NCI-H128 (cell line): ENCODE data around the gene PCYOX1L.

Experiments
- DNase-seq: peaks from one replicate; lab custom pipeline; 2025; ENCODE audit not compliant: unreplicated experiment; lab: John Stamatoyannopoulos, UW

PCYOX1L gene

DNA sequence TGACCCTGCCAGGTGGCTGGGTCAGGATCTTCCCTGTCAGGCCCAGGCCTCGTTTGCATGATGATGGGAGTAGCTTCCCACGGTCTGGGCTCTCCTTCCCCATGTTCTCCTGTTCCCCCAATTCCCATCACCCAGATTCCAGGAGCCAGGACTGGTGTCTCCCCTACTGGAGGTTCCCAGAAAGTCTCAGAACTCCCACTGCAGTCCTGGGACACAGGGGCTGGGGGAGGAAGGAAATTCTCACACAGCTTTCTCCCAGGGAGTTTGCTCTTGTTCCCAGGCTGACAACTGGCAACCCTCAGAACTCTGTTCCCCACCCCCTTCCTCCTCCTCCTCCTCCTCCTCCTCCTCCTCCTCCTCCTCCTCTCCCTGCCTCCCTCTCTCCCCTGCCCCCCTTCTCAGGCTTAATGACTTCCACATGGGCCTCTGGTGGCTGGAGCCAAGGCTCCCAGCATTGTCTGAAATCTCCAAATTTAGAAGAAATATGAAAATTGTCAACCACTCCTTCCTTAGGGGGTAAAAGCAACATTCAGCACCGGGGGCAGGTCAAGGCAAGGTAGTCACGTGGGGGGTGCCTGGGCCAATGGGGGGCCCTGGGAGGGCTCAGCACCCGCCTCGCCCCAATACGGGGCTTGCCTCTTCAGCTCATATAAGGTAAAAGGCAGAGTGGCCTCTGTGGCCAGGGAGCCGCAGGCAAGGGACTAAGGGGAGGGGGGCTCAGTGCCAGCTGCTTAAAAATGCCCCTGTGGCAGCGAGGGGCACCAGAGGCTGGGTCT is 48.5 kb downstream of the PCYOX1L start:
- DNase-seq: no peak

DNA sequence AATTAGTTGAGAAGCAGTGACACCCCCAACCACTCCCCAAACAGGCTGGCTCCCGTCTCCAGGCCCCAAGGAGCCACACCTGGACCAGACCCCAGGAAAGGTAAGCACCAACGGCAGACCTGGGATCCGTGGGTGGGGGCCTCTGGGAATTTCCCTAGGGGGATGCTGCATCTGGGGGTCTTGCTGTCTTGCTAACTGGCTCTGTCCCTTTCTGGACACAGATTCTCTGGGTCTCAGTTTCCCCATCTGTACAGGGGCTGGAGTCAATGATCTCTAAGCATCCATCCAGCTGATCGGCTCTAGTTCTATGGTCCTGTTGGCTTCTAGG is 49.1 kb downstream of the PCYOX1L start:
- no peak for DNase-seq

DNA sequence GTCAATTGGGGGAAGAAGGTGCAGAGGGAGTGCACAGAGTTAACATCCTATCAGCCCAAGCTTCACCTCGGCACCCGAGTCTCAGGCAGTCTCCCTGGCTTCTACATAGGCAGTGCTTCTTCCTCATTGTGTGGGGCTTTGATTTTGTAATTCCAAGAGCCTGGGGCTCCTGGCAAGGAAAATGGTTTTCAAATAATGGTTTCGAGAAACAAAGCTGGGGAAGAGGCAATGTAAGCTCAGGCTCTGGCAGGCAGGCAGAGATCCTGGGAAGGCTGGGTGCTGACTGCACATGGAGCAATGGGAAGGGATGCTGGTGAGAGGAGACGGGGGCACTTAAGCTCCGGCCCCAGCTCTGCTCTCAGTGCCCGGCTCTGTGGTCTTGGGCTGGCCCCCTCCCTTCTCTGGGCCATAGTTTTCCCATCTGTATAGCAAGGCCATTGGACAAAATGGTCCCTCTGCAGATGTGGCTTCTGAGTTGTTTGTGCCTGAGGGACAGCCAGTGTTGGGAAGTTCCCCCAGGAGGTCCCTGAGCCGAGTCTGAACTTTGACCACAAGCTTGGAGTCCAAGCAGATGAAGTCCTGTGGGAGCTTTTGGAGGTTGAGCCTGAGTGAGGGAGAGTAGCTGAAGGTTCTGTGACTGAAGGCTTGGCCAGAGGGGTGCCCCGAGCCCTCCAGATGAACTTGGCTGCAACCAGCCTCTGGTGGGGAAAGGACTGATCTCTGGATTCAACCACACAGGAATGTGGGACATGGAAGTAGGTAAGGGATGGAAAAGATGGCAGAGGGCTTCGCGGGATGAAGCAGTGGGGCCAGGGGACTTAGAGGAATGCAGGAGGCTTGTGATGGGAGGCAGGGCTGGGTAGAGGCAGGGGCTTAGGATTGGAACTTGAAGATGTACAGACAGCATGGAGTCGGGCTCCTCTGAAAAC is 49.7 kb downstream of the PCYOX1L start:
- no peak for DNase-seq

DNA sequence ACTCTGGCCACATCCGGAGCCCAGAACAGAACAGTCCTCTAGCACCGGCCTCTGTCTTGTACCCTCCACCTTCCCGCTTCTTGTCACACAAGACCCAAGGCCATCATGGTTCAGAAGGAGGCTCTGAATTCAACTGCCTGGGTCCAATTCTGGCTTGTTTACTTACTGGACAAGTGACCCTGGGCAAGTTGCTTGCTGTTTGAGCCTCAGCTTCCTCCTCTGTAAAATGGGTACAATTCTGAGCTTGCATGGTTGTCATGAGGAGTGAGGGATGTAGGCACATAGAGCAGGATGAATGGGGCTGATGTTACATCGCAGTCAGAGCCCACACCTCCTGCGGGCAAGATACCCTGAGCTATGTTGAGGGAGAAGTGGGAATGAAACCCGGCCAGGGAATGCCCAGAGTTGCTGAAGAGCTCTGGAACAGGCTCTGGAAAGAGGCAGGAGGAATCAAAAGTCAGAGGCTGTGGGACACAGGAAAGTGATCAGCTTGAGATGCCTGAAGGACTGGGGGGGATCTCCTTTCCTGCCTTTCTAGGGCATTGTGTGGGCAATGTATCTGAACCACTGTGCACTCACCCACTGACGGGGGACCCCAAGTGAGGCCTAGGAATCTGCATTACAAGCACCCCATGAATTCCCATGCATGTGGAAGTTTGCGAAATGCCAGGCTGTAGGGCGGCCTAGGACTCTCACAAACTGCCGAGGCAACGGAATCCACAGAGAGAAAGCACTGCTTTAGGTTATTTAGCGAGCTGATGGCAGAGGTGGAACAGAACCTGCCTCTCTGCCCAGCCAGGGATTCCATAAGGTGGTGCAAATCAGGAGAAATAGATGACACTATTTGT is 50.6 kb downstream of the PCYOX1L start:
- no peak for DNase-seq

DNA sequence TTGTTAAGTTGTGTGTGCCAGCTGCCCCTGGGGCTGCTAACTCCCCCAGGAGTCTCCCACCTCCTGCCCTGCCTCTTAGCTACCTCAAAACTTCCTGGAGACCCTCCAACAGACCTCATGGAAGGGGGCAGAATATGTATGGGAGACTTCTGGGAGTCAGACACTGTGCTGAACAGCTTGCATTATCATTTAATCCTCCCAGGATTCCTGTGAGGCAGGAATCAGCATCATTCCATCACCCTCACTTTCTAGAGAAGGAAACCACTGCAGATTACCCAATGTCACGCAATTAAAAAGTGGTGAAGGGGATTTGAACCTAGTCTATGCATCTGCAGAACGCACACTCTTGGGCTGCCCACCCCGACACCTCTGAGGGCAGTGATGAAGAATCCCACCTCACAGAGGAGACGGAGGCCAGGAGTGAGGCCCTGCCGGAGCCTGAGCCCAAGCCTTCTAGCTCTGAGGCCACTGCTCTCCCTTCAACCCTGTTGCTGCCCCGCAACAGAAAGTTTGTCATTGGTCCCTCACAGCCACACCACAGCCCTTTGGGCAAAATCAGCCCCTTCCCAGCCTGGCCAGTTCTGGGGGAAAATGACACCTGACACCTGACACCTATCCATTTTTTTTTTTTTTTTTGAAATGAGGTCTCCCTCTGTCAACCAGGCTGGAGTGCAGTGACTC is 51.6 kb downstream of the PCYOX1L start:
- no peak for DNase-seq

DNA sequence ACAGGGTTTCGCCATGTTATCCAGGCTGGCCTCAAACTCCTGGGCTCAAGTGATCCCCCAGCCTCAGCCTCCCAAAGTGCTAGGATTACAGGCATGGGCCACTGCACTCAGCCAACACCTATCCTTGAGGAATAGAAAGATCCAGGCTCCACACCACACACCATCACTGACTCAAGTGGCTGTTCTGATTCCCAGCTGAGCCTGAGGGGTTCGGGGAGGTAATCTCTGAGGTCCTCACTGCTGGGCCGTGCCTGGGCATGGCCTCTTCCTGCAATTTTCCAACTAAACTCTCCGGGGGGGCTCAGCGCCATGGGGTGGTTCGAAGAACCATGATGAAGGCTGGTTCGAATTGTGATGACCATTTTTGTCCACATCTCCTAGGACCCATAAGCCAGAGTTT is 52.2 kb downstream of the PCYOX1L start:
- DNase-seq: no peak

DNA sequence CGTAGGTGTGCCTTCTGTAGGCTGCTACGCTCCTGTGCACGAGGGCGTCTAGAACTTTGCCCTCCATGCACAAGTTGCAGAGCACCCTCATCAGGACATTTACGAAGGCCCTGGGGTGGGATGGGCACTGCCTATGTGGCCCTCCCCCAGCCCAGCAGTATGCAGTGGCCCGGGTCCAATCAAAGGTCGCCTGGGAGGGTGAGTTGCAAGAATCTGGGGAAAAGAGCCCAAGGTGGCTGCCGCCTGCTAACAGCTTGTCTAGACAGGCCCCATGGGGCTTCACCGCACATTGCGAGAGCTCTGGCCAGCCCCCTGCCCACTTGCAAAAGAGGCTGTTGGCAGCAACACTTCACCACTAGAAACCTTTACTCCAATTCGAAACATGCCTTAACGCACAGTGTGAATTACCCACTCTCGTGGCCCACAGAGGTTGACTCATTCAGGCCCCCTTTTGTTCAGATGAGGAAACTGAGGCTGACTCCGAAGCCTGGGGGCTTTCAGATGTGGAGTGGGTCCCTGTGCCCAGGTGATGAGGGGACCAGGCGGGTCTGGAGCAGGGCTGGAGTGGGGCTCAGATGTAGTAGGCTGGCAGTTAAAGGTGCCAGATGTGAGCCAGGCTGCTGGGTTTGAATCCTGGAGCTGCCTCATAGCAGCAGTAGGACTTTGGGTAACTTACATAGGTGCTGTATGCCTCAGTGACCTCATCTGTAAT is 53.0 kb downstream of the PCYOX1L start:
- no peak for DNase-seq

DNA sequence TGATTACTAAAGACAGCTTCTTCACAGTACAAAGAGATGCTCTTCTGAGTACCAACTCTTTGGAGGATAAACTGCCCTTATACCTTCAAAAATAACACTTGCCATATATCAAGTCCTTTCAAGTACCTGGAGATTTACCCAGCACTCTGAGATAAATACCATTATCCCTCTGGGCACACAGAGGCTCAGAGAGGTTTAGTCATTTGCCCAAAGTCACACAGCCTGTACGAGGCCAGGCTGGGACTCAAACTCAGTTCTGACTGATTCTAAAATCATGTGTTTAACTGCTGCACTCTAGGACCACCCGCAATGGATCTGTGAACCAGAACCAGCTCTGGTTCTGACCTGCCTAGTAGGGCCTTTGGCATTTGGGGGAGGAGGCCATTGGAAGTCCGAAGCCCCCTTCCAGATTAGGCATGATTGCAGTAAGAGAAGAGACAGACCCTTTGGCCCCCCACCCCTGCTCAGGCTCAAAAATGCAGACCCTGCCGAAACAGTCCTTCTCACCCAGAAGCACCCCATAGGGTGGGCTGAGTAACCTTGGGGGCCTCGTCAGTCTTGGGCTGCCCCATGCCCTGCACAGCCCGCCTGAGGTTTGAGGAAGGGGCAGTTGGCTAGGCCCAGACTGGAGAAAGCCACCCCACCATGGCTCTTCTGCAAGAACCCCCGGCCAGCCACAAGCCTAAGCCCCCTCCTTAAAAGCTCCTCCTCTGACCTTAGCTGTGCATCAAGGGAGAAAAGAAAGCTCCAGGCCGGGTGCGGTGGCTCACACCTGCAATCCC is 54.1 kb downstream of the PCYOX1L start:
- no peak for DNase-seq

DNA sequence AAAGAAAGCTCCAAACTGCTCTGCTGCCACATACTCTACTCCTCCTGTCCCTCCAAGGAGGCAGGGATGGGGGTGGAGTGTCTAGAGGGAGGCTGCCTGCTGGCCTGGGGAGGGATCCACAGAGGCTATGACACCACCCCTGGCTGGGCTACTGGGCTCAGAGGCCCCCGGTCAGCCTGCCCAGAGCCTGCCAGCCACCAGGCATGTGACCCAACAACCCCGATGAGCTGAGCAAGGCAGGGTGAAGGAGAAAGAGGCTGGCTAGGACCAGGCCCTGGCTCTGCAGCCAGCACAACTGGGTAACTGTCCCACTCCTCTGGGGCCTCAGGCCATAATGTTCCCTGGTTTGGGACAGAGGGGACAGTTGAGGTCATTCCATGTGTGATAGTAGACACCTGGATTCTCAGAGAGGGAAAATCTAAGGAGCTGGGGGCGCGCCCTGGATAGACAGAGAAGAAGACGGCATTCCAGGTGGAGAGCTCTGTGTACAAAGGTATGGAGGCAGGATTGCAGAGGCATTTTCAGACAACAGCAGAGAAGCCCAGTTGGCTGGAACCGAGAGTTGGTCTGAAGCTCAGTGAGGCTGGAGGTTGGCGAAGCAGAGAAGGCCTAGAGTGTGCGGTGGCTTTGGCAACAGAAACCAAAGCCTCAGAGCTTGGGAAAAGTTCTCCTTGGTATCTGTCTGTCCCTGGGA is 55.1 kb downstream of the PCYOX1L start:
- no peak for DNase-seq

DNA sequence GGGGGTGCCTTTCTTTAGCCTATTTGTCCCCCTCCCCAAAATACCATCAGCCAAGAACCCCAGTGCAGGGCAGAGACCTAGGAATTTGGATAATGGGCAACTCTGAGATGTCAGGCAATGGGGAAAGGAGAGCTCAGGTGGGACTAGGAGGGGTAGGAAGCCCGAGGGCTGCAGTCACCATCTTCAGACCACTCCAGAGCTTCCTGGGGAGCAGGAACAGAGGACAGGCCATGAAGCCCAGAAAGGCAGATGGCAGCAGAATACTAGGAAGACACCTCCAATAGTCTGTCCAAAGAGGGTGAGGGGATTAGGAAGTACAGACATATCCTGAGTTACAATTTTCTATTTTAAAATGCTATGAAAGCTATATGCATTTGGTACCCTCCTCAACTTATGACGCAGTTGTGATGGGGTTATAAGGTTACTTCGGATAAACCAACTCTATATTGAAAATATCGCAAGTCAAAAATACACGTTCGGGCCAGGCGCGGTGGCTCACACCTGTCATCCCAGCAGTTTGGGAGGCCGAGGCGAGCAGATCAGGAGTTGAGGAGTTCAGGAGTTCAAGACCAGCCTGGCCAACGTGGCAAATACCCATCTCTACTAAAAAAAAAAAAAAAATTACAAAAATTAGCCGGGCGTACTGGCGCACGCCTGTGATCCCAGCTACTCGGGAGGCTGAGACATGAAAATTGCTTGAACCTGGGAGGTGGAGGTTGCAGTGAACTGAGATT is 55.8 kb downstream of the PCYOX1L start:
- no peak for DNase-seq

DNA sequence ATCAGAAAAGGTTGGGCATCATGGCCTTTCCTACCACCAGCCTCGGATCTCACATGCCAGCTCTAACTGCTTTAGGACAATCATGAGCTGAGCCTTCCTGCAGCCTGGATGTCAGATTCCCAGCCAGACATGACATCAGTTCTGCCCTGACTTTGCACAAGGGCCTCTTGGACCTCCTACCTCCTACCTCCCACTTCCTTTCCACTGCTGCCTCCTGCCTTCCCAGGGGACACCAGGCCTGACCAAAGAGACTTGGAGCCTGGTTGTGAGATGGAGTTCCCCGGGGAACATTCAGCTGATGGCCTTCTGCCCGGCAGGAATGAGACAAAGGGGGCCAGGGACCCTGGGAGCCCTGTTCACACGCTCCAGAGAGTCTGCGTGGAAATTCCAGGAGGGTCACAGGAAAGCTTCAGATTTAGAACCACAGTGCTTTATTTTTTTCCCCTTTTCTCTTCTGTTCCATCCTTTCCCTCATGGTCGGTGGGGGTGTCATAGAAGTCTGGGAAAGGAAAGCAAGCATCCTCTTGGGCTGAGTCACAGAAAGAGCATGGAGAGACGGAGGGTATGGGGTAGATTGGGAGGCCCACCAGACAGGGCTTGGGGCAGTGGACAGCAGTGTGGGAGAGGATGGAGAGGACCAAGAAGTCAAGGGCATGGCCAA is 56.7 kb downstream of the PCYOX1L start:
- no peak for DNase-seq

DNA sequence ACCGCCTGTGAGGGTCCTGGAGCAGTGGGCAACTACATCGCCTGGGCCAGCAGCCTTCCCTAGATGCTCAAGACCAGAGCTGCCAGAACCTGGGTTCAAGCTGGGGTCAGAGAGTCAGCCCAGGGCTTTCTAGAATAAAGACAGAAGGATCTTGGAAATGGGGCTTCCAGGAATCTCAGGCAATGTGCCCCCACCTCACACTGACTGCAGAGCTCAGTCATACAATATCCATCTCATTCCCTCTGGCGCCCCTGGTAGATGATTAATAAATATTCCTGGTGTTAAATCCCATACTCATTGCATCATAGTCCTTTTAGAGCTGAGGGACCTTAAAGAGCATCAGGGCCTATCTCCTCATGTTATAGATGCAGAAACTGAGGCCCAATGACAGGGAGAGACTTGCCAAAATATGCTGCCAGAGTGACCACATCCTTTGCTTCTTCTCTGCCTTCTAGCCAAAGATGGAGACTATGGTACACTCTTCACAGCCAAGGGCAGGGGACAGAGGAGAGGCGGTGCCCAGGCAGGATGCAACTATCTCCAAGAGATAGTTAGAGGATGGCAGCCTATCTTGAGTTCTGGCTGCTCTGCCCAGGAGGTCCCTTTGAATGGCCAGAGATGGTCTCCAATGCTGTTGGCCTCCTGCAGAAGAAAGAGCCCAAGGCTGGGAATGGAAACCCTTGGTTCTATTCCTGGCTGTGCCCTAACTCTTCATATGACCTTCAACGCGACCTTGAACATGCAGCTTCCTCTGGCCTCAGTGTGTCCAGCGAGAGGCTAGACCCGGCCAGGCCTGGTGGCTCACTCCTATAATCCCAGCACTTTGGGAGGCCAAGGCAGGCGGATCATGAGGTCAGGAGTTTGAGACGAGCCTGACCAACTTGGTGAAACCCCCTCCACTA is 57.5 kb downstream of the PCYOX1L start:
- DNase-seq: no peak

DNA sequence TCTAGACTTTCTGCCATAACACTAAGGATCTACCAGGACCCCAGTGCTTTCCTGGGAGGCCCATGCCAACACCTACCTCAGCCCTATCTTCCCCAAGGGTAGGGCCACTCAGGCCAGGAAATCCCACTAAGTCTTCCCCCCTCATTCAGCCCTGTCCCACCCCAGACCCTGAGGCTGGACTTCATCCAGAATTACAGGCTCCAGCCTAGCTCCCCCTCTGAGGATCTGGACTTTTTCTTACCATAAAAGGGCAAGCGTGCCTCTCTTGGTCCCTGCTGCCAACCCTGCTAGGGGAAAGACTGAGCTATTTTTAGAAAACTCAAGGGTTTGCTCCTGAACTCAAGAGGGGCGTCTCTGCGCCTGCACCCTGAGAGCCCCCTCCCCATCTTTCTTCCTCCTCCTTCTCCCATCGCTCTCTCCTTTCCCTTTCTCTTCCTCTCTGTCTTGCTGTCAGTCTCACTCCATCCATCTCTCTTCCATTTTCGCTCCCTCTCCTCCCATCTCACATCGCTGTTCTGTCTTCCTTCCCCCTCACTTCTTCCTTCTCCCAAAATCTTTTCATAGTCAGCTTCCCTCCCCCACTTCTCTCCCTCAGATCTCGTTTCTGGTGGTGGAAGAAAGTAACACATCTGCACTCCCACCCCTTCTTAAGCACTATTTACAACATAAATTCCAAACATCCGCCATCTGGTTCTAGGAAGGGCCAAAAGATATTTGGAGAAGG is 59.3 kb downstream of the PCYOX1L start:
- DNase-seq: no peak

DNA sequence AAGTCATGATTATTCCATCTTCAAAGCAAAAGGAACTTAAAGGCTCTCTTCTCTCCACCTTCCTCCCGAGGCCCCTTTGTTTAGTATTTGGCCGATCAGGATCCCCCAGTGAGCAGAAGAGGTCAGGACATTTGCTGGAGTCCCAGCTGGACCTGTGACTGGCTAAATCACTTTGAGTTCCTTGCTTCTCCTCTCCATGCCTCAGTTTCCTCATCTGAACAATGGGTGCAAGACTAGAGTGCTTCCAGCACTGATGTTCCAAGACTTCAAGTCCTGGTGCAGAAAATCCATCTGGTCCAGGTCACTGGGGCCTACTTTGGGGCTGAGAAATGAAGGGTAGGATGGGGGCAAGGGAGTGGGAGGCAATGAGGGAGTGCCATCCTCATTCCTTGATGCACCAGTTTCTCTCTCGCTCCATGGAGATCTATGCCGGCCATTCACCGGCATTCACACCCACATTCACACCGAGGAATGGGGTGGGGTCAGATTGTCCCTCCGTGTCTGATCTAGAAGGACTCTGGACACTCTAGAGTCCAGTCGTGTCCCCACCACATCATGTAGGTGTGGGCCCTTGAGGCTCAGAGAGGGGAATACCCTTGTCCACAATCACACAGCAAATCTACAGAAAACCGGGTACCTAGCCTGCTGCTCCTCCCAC is 60.0 kb downstream of the PCYOX1L start:
- no peak for DNase-seq

DNA sequence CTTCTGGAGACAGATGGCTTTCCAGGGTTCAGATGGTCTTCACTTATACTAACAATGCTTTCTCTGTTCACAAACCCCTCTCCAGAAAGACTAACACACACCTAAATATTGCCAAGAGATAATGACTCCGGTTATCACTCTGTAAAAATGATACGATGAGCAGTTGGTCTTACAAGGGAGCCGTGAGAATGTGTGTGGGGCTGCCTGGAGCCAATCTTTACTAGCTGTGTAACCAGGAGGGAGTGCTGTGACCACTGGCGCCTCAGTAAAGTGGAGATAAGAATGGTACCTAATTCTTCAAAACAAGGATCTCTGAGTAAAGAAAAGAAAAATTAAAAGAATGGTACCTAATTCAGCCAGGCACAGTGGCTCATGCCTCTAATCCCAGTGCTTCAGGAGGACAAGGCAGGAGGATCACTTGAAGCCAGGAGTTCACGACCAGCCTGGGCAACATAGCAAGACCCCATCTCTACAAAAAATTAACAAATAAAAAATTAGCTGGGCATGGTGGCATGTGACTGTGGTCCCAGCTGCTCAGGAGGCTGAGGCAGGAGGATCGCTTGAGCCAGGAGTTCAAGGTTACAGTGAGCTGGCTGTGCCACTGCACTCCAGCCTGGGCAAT is 61.2 kb downstream of the PCYOX1L start:
- no peak for DNase-seq
